Caco-2 (cell line): ENCODE results near the gene PELI2. TPM values are rescaled to one million over a fixed set of nuclear protein-coding genes. Genes with fewer than 3 reads are reported as not detected.

Source experiments
- BruUV-seq: library from RNA; stranded (reverse); fragments of 400-500 nt; replicated peaks from 2 replicates; lab custom pipeline; 2021; lab: Mats Ljungman, UMichigan
- CTCF ChIA-PET: fragments of 300-600 bp; sonication (Branson Sonifier 250); formaldehyde crosslinking; loops from one replicate; lab custom pipeline; 2022; ENCODE audit warnings: antibody characterized with exemption; lab: Charles Lee
- POLR2A ChIA-PET: fragments of 300-600 bp; sonication (Branson Sonifier 250); formaldehyde crosslinking; loops from one replicate; lab custom pipeline; 2022; ENCODE audit warnings: antibody characterized with exemption; lab: Charles Lee
- DNase-seq, 2 experiments: peaks; one replicate each; pipeline versions ENCODE4 v3.0.0 to v3.0.0-alpha.2; 2020 to 2022
- H3K27me3 ChIP-seq: replicated peaks from 2 replicates; pipeline ENCODE4 v1.6.0; 2011; ENCODE audit warnings: low read length; ENCODE audit not compliant: control insufficient read depth, insufficient read depth
- H3K36me3 ChIP-seq: 2 replicates; pipeline ENCODE4 v1.5.1; 2011; ENCODE audit warnings: low read length; ENCODE audit not compliant: control insufficient read depth, insufficient read depth
- H3K4me1 ChIP-seq: fragments of 250-450 bp; sonication (Bioruptor Pico); 2 replicates; pipeline ENCODE4 v1.5.1; 2020; ENCODE audit warnings: mild to moderate bottlenecking
- H3K4me3 ChIP-seq: 2 replicates; pipeline ENCODE4 v1.5.1; 2011; ENCODE audit warnings: low read depth, mild to moderate bottlenecking, control low read depth, low read length
- H3K9me3 ChIP-seq: fragments of 250-450 bp; sonication (Bioruptor Pico); 2 replicates; pipeline ENCODE4 v1.5.1; 2020; ENCODE audit warnings: mild to moderate bottlenecking, moderate library complexity
- H3K27ac Mint-ChIP-seq: one replicate; pipeline ENCODE4 v1.8.0; 2022; ENCODE audit warnings: mixed read lengths; ENCODE audit not compliant: unreplicated experiment
- H3K27me3 Mint-ChIP-seq: one replicate; pipeline ENCODE4 v1.8.0; 2022; ENCODE audit warnings: mixed read lengths; ENCODE audit not compliant: insufficient read depth, unreplicated experiment
- H3K36me3 Mint-ChIP-seq: one replicate; pipeline ENCODE4 v1.8.0; 2022; ENCODE audit warnings: mild to moderate bottlenecking, mixed read lengths; ENCODE audit not compliant: insufficient read depth, unreplicated experiment
- H3K4me1 Mint-ChIP-seq: one replicate; pipeline ENCODE4 v1.8.0; 2022; ENCODE audit warnings: low read depth, mixed read lengths; ENCODE audit not compliant: unreplicated experiment
- H3K4me3 Mint-ChIP-seq: one replicate; pipeline ENCODE4 v1.8.0; 2022; ENCODE audit warnings: mild to moderate bottlenecking, moderate library complexity, mixed read lengths; ENCODE audit not compliant: unreplicated experiment
- H3K9me3 Mint-ChIP-seq: one replicate; pipeline ENCODE4 v1.8.0; 2022; ENCODE audit warnings: mixed read lengths; ENCODE audit not compliant: unreplicated experiment
- CTCF ChIP-seq, 2 experiments: fragments of 200-600 bp in 1 of 2; IDR thresholded peaks; 1 replicate in 1 of 2; 2 replicates in 1 of 2; pipeline versions ENCODE4 v1.5.1 to v1.8.0; 2011 to 2022; ENCODE audit warnings: antibody characterized with exemption in 1 of 2, control low read depth in 1 of 2, inconsistent platforms in 1 of 2, low read depth in 1 of 2, low read length in 1 of 2, mild to moderate bottlenecking in 1 of 2, moderate library complexity in 1 of 2; ENCODE audit not compliant: insufficient read depth in 1 of 2, severe bottlenecking in 1 of 2, unreplicated experiment in 1 of 2
- intact Hi-C: fragments of 100-400 bp; cut with micrococcal nuclease; formaldehyde crosslinking; loops from one replicate; pipeline ENCODE4 v1.10.0; 2022; ENCODE audit not compliant: unreplicated experiment
- total RNA-seq: library from RNA; stranded (reverse); gene quantifications from 2 replicates; pipeline ENCODE4 v1.2.3, GENCODE V29; 2022

The PELI2 gene
- total RNA-seq, 1 experiment from 2014 or later: 8.5 TPM

- Mint-ChIP-seq H3K4me3 (no peak overlapping the region), H3K36me3 (no peaks in the 10 kb centered on the region), H3K27me3 (no peaks in the 10 kb centered on the region), H3K4me1 (peaks cover 7% of the 10 kb centered on the region), H3K9me3 (no peaks in the 10 kb centered on the region), H3K27ac (no peak overlapping the region)
- intact Hi-C loops: no loop called here
- Histone ChIP-seq H3K9me3 (no peaks in the 10 kb centered on the region), H3K4me3 (no peak overlapping the region), H3K36me3 (no peaks in the 10 kb centered on the region), H3K4me1 (peaks cover 9% of the 10 kb centered on the region; the same call in 1 of the 2 replicates), H3K27me3 (no peaks in the 10 kb centered on the region)
- POLR2A ChIA-PET: no interaction called here
- DNase-seq: no peak
- TF ChIP-seq CTCF (IDR thresholded peaks at IDR 0.05; ENCODE audit: insufficient read depth in 1 of 2, low read depth in 1 of 2, low read length in 1 of 2, severe bottlenecking in 1 of 2, unreplicated experiment in 1 of 2): no peak
- CTCF ChIA-PET: no interaction called here
- no TSS peak for BruUV-seq
These were observed 216.2 kb downstream of the PELI2 start for GRCh38 chr14:56334458-56334857.

- TF ChIP-seq CTCF (IDR thresholded peaks at IDR 0.05; ENCODE audit: insufficient read depth in 1 of 2, low read depth in 1 of 2, low read length in 1 of 2, severe bottlenecking in 1 of 2, unreplicated experiment in 1 of 2): no peak
- Histone ChIP-seq H3K4me3 (no peak overlapping the region), H3K4me1 (peaks cover 17% of the 10 kb centered on the region), H3K9me3 (no peaks in the 10 kb centered on the region), H3K27me3 (no peaks in the 10 kb centered on the region), H3K36me3 (no peaks in the 10 kb centered on the region)
- no peaks in the 10 kb centered on the region for H3K27me3 Mint-ChIP-seq
- intact Hi-C loops: no loop called here
- no TSS peak for BruUV-seq
- no peak overlapping the region for H3K4me3 Mint-ChIP-seq
- H3K36me3 Mint-ChIP-seq: no peaks in the 10 kb centered on the region
- peaks cover 14% of the 10 kb centered on the region for H3K4me1 Mint-ChIP-seq
- no peaks in the 10 kb centered on the region for H3K9me3 Mint-ChIP-seq
- peak; percentile 43 to 48 for DNase-seq
- ChIA-PET CTCF (no interaction called here), POLR2A (no interaction called here)
- peak overlapping the region; percentile 29 for H3K27ac Mint-ChIP-seq
These were observed 220.5 kb downstream of the PELI2 start for GRCh38 chr14:56338674-56339073.

GRCh38 chr14:56339855-56340701 lies 221.9 kb downstream of the PELI2 start:
- Mint-ChIP-seq H3K4me1 (peaks cover 14% of the 10 kb centered on the region), H3K4me3 (no peak overlapping the region), H3K27me3 (no peaks in the 10 kb centered on the region), H3K36me3 (no peaks in the 10 kb centered on the region), H3K9me3 (no peaks in the 10 kb centered on the region), H3K27ac (peak overlapping the region; percentile 24)
- Histone ChIP-seq H3K36me3 (no peaks in the 10 kb centered on the region), H3K27me3 (no peaks in the 10 kb centered on the region), H3K4me1 (peaks cover 17% of the 10 kb centered on the region), H3K4me3 (no peak overlapping the region), H3K9me3 (no peaks in the 10 kb centered on the region)
- ChIA-PET POLR2A (no interaction called here), CTCF (interaction anchor here (0.6 to 1.0 kb wide), 2 partner anchors 216 to 608 kb away, joined by 3 read pairs; no protein-coding TSS in a partner anchor)
- intact Hi-C loops: loop anchor here (1.0 to 5.0 kb wide), 2 partner anchors 633 to 903 kb away; no protein-coding TSS in a partner anchor
- no TSS peak for BruUV-seq
- DNase-seq: peak; percentile 38 to 51
- peak; percentile 32 to 79 for TF ChIP-seq CTCF (IDR thresholded peaks at IDR 0.05; ENCODE audit: insufficient read depth in 1 of 2, low read depth in 1 of 2, low read length in 1 of 2, severe bottlenecking in 1 of 2, unreplicated experiment in 1 of 2)
